Measurements from ENCODE around the gene GLRA1.
A peak's percentile ranks its signal among the peaks of the same experiment; 100 is the strongest.

Gene GLRA1

DNA sequence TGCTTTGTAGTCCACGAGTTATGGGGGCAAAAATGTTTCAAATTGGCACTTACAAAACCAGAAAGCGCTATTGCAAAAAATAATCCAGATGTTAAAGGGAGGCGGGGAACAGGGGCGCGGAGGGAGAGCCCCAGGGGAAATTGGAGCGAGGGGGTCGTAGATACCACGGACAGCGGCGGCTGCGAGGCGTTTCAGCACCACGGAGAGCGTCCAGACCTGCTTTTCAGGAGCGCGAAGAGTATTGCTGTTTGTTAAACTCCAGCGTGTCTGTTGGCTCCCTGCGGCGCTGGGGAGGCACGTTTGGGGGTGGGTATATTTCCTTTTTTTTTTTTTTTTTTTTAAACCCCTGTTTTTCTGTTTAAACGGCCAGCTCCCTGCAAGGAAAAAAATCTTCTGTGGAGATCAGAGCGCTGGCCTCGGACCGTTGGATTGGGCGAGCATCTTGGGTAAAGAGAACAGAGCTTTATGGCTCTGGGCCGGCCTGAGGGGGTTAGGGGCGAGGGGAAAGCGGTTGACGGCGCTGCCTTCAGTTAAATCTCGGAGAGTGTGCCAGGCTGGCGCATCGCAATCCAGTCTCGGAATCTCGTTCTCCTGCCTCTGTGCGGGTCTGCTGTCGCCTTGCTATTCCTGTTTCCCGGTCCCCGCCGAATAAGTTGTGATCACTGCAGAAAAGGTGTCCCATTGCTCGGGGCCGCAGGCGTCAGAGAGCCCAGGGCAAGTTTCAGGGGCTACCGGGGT lies at the start of gene GLRA1:
Gene GLRA1 (minus strand): TSS at position 288 of the 738 bp plus-strand sequence. CDS start 302 bp downstream, outside the sequence.
- DNase-seq: no peak

DNA sequence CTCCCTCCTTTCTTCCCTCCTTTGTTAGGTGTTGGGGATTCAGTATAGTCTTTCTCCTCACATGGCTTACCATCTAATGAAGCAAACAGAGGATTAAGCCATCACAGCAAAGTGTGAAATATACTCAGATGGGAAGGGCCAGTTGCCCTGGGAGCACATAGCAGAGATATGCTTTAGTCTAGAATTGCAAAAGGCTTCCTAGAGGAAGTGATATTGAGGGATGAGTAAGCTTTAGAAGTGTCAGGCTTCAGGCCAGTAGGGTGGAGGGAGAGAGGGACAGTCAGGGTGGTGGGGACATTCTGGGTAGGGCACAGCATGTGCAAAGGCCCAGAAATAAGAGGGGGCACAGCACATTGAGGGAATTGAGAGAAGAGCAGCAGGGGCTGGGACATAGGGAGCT lies 46.2 kb upstream of the GLRA1 start:
- no peak for DNase-seq

DNA sequence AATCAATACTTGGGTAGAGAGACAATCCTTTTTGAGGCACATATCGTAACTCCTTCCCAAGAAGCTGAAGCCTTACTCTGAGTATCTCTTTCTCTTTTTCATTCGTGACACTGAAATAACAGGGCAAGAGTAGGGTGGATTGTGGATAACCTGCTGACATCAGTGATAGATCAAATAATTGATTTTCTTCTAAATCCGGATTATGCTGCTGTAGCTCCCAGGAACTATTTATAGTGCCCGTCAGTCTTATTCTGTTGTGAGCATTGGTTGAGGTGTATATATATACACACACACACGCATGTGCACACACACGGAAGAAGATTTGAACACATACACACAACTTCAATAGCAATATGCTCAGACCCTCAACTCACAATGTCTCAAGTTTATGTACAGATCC lies 43.2 kb upstream of the GLRA1 start:
- no peak for DNase-seq

DNA sequence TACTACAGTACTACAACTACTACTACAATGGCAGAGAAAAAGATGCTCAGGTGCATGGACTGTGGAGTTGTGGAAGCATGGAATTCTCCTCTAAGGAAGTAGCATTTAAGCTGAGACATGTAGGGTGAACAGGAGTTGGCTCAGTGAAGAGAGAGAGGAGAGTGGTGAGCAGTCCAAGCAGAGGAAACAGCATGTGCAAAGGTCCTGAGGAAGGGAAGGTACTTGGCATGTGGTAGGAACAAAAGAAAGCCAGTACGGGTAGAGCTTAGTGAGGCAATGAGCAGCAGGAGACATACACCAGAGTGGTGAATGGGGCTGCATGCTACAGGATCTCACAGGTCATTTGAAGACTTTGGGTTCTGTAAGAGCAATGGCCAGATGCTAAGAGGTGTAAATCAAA lies 41.4 kb upstream of the GLRA1 start:
- no peak for DNase-seq

DNA sequence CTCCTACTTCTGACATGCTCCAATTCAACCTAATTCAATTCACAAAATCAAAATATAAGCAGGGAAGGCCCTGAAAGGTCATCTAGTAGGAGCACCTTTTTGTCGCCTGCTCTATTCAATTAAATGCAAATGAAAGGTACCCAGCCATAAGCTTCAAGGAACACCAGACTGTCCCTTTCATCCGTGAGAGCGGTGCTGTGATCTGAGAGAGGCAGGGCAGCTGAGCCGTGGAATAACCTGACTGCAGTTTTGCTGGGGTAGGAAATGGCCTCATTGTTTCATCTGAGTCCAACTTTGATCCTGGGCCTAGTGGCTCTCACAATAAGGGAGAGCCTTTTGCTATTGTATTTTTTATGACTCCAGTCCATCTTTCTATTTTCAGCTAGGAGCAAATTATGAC lies 39.8 kb upstream of the GLRA1 start:
- no peak for DNase-seq

DNA sequence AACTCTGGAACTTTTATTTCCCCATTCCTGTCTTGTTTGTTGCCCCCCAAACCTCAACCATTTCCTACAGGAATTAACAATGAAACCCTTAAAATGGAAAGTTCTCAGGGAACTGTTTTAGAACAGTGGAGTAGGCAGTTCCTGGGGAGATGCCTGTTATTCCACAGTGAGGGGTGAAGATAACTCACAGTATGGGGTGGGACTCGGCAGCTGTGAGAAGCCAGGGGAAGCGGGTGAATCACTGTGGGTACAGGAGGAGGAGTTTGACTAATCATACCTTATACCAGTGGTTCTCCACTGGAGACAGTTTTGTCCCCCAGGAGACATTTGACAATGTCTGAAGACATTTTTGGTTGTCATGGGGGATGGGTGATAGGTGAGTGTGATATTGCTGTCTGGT lies 36.9 kb upstream of the GLRA1 start:
- DNase-seq: no peak

DNA sequence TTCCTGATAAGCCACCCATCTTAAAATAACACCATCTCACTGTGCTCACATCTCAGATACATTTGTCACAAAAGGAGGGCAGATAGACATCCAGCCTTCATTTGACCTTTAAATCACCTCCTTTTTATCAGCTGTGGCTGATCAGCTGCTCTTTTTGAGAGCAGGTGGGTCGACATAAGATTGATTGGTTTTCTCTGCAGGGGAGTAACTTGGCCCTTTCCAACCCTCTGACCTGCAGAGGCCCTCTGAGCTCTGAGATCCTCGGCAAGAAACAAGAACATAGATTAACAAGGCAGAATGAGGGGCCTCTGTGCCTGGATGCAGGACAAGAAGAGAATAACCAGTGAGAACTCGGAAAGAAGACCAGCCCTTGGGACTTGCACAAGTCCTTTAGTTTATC lies 33.5 kb upstream of the GLRA1 start:
- DNase-seq: no peak

DNA sequence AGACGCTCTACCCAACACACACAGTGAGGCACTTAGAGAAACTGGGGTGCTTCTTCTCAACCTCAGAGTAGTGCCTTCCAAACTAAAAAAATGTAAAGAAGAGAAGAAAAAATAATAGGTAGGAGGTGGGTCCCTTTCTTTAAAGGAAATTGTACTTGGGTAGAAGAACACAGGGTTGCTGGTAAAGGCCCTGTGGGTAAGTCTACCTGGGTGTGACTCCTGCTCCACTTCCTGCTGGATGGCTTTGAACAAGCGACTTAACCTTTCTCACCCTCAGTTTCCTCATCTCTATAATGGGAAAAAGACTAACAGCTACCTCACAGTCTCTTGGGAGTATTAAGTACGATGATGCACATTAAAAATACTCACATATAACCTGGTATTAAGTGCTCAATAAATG lies 32.1 kb upstream of the GLRA1 start:
- no peak for DNase-seq

DNA sequence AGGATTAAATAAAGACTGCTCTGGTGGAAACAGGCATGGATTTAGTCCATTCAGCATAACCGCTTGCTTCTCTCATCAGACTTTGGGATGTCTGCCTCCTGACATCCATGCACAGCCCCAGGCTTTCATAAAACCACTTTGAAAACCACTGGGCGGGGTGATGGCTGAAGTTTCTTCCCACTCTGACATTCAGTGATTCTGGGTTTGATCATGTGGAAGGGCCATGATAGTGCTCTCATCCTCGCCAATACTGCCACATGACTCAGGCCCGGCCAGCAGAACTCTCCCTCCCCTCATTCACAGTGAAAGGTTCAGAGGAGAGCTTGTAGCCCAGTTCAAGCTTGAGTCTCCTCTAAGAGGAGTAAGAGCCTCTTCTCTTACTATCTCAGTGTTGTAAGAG lies 29.6 kb upstream of the GLRA1 start:
- no peak for DNase-seq

DNA sequence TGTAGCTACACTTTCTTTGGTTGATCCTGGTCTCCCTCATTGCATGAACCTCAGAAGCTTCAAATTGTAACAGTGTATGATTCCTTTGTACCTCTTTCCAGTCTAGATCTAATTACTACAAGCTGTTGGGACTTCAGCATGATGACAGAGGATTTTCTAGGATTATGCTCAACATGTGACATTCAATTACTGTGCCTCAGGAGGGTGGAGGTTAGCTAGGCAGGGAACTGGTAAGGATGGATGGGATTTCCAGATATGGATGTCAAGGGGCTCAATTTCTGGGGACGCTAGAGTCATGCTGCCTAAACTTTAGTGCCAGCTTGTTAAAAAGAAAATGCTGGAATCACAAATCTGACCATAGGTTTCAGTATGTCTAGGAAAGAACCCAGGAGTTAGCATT lies 29.2 kb upstream of the GLRA1 start:
- no peak for DNase-seq

DNA sequence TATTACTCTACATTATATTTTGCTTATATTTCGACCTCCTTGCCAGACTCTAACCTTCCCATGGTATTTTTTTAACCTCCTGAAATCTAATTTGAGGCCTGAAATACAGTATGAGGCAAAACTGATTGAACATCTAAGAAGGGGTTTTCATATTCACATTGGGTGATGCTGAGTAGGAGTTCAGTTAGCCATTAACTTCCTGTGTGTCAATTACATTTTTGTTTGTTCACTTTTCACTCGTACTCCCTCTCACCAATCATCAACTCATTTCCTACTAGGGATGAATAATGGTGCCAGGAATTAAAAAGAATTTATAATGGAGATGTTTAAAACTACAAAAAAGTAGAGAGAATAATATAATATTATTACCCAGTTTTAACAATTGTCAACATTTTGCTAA lies 27.6 kb upstream of the GLRA1 start:
- DNase-seq: no peak

DNA sequence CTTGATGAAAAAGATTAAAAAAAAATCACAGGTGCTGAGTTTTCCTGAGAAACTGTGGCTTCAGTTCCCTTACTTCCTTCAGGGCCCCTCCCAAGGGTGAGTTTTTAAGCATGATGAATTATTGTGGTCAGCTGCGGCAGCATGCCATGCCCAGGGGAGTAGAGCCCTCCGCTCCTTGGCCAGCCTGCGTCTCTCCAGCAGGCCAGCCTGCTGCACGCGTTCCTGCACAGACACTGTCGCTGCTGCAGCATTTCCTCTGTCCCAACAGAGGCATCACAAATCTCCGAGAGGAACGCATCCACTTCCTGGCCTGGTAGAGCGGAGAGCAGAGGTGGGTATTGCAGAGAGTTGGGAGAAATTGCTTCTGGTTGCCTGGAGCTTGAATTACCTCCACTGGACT lies 26.1 kb upstream of the GLRA1 start:
- DNase-seq: no peak

DNA sequence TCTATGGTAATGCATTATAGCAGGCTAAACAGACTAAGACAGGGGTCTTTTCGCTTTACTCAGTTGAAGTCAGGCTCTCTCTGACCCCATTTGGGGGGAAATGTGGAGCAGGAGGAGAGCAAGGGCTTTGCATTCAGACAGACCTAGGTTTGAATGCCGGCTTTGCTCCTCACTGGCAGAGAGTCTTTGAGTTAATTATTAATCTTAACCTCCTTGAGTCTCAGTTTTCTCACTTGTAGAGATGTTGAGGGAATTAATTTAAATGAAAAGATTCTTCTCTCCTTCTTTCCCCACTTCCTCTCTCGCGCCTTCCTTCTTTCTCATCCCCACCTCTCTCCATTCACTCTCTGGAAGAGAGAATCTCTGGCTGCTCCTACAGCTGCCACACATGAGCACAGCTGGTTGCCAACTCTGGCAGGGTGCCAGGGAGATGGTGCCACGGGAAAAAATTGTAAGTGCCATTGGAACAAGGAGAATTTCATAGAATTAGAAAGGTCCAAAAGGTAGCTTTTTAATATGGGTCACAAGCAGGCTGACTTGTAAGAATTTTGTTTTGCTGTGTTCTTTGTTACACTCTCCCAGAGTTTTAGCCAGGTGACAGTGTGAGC lies 25.2 kb upstream of the GLRA1 start:
- DNase-seq: no peak

DNA sequence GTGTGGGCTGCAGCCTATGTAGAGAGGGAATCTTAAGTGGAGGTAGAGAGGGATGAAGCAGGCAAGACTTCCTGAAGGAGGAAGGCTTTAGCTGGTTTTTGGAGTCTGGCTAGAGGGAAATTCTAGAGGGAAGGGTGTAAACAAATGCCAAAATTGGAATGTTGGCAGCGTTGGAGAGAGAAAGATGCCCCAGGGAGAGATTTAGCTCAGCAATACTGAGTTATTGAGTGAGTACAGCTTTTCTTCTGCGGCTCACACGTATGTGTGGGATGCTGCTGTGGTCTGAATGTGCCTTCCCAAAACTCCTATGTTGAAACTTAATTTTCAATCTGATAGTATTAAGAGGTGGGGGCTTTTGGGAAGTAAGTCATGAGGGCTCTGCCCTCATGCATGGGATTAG lies 24.5 kb upstream of the GLRA1 start:
- DNase-seq: no peak

DNA sequence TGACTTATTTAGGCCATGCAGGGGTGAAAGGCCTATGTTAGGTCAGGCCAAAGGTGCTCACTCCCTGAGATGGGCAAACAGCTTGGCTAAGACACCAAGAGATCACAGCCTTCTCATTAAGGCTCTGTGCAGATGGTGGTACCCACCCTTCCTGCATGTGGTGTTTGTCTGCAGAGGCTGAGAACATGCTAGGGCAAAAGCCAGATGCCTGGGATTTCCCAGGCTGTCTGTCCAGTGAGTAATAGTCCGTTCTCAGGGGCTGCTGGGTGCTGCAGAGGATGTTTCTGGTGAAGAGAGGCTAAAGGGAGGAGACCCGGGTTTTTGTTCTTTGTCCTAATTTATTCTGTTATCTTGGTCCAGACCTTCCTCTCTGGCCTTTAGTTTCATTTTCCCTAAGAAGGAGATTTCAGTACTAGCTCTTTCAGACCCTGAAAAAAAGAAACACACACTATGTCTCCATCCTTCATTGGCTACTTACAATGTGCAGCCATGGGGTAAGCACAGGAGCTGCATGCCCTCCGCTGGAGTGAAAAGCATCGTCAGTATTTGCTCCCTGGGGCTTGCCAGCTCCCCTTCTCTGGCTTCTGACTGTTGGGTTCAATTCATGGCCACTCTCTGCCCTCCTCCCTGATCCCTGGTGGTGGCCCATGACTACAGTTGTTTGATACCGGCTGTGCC lies 23.4 kb upstream of the GLRA1 start:
- no peak for DNase-seq

DNA sequence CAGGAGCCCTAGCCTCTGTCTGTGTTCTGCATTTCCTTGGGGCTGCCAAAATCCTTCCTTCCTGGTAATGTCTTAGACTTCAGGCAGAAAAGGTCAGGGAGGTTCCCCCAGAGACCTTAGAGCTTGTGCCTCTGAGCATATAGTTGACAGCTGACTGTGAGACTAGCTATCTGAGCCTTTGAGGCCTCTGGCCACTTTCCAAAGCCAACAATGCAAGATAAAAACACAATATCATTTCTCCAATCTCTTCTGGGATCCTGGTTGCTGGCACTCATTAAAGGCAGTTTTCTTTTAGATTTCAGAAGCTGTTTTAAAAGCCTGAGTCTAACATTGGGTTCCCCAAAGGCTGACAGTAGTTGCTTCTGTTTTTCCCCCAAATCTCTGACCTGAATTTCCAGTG lies 13.2 kb upstream of the GLRA1 start:
- no peak for DNase-seq

DNA sequence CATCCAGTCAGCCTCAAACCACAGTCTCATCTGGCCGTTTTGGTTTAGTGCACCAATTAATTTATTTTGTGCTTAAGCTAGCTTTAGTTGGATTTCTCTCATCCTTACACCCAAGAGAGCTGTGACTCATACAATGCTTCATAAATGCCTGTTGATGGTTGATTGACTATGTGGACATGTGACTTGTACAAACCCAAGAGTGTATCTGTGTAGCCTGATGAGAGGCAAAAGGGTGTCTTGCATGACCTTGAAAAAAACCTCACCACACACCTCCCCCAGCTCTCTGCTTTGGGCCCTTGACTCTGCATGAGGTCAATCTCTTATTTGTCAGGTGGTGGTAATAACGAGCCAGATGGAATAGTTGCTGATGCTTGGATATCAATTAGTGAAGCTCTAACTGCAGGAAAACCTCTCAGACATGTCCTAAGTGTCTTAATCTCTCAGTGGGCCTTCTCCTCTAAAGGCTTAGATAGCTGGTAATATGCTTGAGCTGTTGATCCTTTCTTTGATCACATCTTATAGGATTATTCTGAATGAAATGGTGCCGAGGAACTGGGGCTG lies 10.6 kb upstream of the GLRA1 start:
- DNase-seq: peak; percentile 31

DNA sequence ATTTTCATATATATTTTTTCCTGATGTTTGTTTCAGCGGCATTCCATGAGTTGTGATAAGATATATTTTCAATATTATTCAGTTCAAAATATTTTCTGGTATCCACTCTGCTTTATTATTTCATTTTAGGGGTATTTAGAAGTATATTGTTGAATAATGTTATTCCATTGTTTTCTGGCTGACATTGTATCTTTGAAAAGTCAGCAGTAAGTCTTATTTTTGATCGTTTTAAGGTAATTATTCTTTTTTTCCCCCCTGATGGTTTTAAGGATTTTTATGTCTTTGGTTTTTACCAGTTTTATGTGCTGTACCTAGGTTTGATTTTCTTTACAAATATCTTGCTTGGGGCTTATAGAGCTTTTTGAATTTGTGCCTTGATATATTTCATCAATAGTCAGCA lies 6.6 kb upstream of the GLRA1 start:
- no peak for DNase-seq

DNA sequence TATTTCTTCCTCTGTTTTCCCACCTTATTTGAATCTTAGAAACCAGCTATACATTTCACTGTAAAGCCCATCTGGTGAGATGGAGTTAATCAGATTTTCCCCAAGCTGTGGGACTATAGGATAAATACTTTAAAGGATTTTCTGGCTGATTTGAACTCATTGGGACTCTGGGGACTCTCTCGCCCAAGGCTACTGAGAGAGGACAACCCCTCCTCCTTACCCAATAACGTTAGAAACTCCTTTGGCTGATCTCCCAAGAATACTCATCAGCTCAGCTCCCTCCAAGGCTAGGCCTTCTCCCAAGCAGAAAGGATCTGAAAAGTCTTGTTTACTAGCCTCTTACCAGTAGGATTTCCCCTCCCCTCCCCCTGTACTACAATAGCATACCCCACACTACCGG lies 1.5 kb upstream of the GLRA1 start:
- no peak for DNase-seq

DNA sequence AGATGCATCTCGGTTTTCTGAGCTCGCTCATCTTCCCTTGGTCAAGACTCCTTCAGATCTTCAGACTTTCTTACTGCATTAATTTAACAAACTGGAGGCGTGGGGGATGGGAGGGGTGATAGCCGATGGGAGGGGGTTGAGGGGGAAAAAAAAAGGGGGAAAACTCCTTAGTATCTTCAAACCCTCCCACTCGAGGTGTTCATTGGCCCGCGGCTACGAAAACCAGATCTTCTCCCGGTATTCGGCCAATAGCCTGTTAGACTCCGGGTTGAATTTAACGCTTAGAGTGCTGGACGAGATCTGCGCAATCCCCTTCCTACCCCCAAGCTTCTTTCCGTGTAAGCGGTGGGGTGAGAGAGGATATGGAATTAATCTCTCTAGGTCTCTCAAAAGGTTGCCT lies 689 bp upstream of the GLRA1 start:
- no peak for DNase-seq

DNA sequence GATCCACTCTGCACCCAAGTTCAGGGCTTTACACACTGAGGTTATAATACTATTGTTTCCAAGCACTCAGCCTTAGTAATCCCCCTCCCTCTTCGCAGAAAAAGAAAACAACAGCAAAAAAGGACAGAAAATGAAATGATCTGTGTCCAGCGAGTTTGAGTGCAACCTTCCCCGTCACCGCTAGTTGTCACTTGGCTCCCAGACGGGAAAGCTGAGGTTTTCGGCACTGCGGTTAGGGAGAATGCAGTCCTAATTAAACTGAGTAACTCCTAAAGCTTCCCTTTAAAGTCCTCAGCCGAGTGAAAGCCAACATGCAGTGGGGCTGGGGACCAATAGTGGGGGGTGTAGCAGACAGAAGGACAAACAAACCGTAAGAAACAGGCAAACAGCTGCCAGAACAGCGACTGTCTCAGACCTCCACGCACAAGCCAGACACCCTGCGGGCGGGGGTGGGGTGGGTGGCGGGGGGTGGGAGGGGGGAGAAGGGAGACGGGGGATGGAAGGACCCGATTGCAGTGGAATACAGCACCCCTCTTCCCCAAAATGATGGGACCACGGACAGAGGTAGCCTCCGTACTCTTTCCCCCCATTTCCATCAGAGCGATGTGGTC lies 680 bp downstream of the GLRA1 start:
- no peak for DNase-seq

DNA sequence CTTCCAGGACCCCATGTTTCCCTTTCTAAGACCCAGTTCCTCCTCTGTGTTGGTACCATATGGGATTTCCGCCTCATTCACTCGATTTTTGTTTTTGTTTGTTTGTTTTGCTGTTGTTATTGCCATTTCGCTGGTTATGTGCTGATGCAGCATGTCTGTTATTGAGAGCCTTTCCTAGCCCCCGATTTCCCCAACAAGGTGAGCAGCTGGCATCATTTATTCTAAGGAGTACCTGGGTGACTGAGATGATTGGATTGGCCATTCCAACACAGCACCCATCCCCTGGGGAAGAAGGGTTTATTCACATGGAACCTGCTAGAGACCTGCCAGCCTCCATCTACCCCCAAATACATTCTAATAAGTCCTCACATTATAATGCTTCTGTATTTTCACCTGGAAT lies 2.7 kb downstream of the GLRA1 start:
- no peak for DNase-seq

DNA sequence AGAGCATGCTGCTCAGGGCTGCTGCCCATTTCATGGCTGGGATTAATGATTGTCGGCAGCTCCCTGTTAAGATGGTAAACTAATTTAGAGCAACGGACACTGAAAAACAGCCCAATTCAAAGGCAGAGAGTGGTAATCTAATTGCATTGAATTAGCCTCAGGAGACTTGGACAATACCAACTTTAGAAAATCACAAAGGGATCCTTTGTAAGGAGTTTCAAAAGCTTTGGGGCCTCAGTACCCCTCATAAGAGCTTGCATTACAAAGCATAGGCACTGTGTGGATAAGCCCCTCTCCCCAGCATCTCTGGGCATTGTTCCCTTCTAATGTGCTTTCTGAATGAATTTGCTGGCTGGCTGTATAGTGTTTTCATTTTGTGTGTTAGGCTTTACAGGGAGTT lies 6.7 kb downstream of the GLRA1 start:
- DNase-seq: no peak

DNA sequence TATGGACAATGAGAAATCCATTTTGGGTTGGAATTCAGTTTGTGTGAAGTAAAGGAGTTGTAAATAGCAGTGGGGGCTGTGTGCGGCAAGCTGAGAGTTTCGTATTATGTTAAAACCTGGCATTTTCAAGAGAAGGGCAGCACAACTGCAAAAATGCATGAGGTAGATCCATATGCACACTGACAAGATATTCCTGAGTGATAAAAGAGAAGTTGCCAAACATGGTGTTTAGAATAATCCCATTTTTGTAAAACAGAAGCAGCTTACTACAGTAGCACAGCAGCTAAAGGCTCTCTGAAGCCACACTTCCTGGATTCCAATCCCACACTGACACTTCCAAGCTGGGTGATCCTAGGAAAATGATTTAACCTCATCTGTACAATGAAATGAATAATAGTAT lies 11.2 kb downstream of the GLRA1 start:
- no peak for DNase-seq
